WERI-Rb-1 (cell line): ENCODE measurements around the gene HRK.

Experiments
- DNase-seq: peaks from one replicate; pipeline ENCODE4 v3.0.0-alpha.2; 2020
- H3K27ac ChIP-seq: fragments of 250-450 bp; sonication (Bioruptor Pico); 2 replicates; pipeline ENCODE4 v1.5.1; 2020; ENCODE audit warnings: mild to moderate bottlenecking, moderate library complexity
- H3K27me3 ChIP-seq: fragments of 250-450 bp; sonication (Bioruptor Pico); 2 replicates; pipeline ENCODE4 v1.5.1; 2021; ENCODE audit warnings: mild to moderate bottlenecking, low read depth, moderate library complexity; ENCODE audit not compliant: insufficient read depth, severe bottlenecking
- H3K36me3 ChIP-seq: fragments of 250-450 bp; sonication (Bioruptor Pico); 2 replicates; pipeline ENCODE4 v1.5.1; 2020; ENCODE audit warnings: mild to moderate bottlenecking, moderate library complexity
- H3K4me3 ChIP-seq: 2 replicates; pipeline ENCODE4 v1.5.1; 2011; ENCODE audit warnings: low read depth, mild to moderate bottlenecking, control low read depth, low read length
- H3K9me3 ChIP-seq: fragments of 250-450 bp; sonication (Bioruptor Pico); 2 replicates; pipeline ENCODE4 v1.5.1; 2021; ENCODE audit warnings: mild to moderate bottlenecking, moderate library complexity; ENCODE audit not compliant: severe bottlenecking
- TF ChIP-seq, protein P1 (sequence below): IDR thresholded peaks from 2 replicates; pipeline ENCODE4 v1.5.1; 2011; ENCODE audit warnings: low read depth, mild to moderate bottlenecking, control low read depth, inconsistent platforms, low read length

HRK gene

DNA sequence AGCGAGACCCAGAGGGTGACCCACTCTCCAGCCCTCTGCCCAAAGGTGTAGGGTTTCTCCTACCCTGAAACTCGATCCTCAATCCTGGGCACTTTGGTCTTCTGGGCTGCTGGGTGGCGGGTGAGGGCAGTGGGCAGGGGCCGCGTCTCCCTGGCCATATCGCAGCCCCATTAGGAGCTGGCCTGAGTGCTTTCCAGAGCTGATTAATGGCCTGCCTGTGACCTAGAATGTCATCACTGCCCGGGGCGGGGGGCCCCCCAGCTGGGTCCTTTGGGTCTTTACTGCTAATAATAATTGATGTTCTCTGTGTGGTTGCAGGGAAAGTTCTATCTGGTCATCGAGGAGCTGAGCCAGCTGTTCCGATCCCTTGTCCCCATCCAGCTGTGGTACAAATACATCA is 47.8 kb downstream of the HRK start:
- H3K36me3 ChIP-seq: peaks cover 13% of the 10 kb centered on the region
- DNase-seq: no peak
- no peaks in the 10 kb centered on the region for H3K9me3 ChIP-seq
- no peak overlapping the region for H3K4me3 ChIP-seq
- H3K27me3 ChIP-seq: no peaks in the 10 kb centered on the region
- H3K27ac ChIP-seq: no peak overlapping the region
- TF ChIP-seq, protein P1, sequence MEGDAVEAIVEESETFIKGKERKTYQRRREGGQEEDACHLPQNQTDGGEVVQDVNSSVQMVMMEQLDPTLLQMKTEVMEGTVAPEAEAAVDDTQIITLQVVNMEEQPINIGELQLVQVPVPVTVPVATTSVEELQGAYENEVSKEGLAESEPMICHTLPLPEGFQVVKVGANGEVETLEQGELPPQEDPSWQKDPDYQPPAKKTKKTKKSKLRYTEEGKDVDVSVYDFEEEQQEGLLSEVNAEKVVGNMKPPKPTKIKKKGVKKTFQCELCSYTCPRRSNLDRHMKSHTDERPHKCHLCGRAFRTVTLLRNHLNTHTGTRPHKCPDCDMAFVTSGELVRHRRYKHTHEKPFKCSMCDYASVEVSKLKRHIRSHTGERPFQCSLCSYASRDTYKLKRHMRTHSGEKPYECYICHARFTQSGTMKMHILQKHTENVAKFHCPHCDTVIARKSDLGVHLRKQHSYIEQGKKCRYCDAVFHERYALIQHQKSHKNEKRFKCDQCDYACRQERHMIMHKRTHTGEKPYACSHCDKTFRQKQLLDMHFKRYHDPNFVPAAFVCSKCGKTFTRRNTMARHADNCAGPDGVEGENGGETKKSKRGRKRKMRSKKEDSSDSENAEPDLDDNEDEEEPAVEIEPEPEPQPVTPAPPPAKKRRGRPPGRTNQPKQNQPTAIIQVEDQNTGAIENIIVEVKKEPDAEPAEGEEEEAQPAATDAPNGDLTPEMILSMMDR: no peak

DNA sequence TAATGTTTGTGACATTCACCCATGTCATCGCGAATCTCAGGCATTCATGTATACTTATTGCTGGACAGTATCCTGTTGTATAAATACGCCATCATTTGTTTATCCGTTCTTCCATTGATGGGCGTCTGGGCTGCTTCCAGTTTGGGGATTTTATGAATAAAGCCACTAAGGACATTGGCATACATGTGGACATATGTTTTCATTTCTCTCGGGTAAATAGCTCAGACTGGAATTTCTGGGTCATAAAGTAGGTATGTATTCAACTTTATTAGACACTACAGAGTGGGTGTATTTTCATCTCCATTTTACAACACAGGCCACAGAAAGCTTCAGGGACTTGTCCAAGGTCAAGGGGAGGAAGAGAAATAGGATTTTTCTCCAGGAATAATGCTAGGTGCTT is 48.9 kb downstream of the HRK start:
- H3K9me3 ChIP-seq: no peaks in the 10 kb centered on the region
- H3K27ac ChIP-seq: no peak overlapping the region
- H3K27me3 ChIP-seq: no peaks in the 10 kb centered on the region
- TF ChIP-seq, protein P1: no peak
- H3K36me3 ChIP-seq: peaks cover 13% of the 10 kb centered on the region
- no peak overlapping the region for H3K4me3 ChIP-seq
- no peak for DNase-seq

DNA sequence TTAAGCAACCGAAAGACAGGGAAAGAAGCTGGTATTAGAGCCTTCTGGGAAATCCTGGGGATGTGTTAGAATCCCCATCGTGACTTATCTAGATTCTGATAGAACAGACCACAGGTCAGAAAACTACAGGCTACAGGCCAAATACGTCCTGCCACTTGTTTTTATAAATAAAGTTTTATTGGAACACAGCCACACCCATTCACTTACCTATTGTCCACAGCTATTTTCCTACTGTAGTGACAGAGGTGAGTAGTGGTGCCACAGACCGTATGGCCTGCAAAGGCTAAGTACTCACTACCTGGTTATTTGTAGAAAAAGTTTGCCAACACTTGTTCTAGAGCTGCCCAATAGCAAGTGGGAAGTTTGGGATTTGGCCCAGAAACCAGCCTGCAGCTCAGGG is 53.8 kb downstream of the HRK start:
- H3K4me3 ChIP-seq: no peak overlapping the region
- H3K27ac ChIP-seq: no peak overlapping the region
- no peaks in the 10 kb centered on the region for H3K9me3 ChIP-seq
- TF ChIP-seq, protein P1: no peak
- H3K36me3 ChIP-seq: peaks cover 6% of the 10 kb centered on the region
- DNase-seq: no peak
- H3K27me3 ChIP-seq: no peaks in the 10 kb centered on the region

DNA sequence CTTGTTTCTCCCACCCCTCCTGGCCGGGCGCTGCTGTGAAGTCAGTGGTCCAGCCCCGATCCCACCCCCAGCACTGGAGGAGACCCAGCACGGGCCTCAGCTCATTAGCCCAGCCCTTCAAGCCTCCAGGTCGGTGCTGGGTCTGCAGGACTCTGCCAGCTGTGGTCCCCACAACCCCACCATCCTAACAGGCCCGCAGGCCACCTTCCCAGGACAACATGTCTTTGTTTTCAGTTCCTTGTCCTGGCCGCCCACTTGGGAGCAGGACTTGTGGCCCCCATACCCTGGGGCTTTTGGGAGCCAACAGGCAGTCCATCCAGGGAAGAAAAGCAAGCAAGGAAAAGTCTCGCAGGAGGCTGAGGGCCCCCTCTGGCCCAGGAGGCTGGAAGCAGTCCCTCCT is 60.0 kb downstream of the HRK start:
- Histone ChIP-seq H3K27me3 (no peaks in the 10 kb centered on the region), H3K9me3 (no peaks in the 10 kb centered on the region), H3K36me3 (peaks cover 16% of the 10 kb centered on the region), H3K27ac (no peak overlapping the region), H3K4me3 (no peak overlapping the region)
- DNase-seq: no peak
- TF ChIP-seq, protein P1: no peak

DNA sequence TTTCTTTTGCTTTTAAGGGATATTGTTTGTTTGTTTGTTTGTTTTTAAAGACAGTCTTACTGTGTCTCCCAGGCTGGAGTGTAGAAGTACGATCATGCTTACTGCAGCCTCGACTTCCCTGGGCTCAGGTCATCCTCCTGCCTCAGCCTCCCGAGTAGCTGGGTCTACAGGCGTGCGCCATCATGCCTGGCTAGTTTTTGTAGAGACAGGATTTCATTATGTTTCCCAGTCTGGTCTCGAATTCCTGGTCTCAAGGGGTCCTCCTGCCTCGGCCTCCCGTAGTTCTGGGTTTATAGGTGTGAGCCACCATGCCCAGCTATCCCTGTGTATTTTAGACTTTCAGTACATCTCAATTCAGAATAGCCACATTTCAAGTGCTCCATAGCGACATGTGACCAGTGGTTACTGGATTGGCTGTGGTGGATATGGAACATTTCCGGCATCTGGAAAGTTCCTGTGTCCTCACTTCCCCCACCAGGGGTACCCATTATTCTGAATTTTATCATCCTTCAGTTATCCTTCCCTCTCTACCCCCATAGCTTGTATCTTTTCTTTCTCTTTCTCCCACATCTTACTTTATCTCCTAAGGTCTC is 61.1 kb downstream of the HRK start:
- Histone ChIP-seq H3K27me3 (no peaks in the 10 kb centered on the region), H3K9me3 (no peaks in the 10 kb centered on the region), H3K27ac (no peak overlapping the region), H3K4me3 (no peak overlapping the region), H3K36me3 (peaks cover 13% of the 10 kb centered on the region)
- TF ChIP-seq, protein P1: no peak
- DNase-seq: no peak
